GM18861 (cell line): Measurements from ENCODE around the gene OR4N5.
"Not testable (repeated sequence)": the region's sequence is repeated elsewhere in the genome, so short reads cannot be mapped to it uniquely, and the experiment has no call there.

Source experiments
- ATAC-seq: cut with Tn5 transposase; IDR thresholded peaks from one replicate; pipeline ENCODE4 v1.9.1; 2021; ENCODE audit not compliant: unreplicated experiment

OR4N5 gene

GRCh38 chr14:20138520-20138919 is at the start of gene OR4N5:
Gene OR4N5 (plus strand): TSS chr14:20138820. CDS start chr14:20143736, 4,916 bp downstream.
- no peak for ATAC-seq

- ATAC-seq, result no peak
These were observed 46.6 kb upstream of the OR4N5 start for GRCh38 chr14:20092050-20092449.

- no peak for ATAC-seq
These were observed 45.2 kb upstream of the OR4N5 start for GRCh38 chr14:20093442-20093841.

DNA sequence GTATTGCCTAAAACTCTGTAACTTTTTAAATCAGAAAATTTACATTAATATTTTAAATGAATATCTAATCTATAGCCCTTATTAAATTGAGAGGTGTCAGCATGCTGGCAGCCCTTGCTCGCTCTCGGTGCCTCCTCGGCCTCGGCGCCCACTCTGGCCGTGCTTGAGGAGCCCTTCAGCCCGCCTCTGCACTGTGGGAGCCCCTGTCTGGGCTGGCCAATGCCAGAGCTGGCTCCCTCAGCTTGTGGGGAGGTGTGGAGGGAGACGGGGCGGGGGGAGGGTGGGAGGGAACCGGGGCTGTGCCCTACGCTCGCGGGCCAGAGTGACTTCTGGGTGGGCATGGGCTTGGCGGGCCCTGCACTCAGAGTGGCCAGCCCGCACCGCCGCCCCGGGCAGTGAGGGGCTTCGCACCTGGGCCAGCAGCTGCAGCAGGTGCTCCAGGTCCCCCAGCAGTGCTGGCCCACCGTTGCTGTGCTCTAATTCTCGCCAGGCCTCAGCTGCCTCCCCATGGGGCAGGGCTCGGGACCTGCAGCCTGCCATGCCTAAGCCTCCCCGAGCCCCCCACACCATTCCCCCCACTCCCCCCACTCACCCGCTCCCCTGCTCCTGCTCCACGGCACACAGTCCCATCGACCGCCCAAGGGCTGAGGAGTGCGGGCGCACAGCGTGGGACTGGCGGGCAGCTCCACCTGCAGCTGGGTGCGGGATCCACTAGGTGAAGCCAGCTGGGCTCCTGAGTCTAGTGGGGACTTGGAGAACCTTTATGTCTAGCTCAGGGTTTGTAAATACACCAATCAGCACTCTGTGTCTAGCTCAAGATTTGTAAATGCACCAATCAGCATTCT is 39.5 kb upstream of the OR4N5 start:
- not testable (repeated sequence) for ATAC-seq

GRCh38 chr14:20110438-20110837 is 28.2 kb upstream of the OR4N5 start, which contains the start of gene OR4K17:
Gene OR4K17 (plus strand): TSS chr14:20110739. CDS start chr14:20117500, 6,761 bp downstream.
- ATAC-seq, result no peak

GRCh38 chr14:20112321-20112720 is 26.3 kb upstream of the OR4N5 start:
- no peak for ATAC-seq

DNA sequence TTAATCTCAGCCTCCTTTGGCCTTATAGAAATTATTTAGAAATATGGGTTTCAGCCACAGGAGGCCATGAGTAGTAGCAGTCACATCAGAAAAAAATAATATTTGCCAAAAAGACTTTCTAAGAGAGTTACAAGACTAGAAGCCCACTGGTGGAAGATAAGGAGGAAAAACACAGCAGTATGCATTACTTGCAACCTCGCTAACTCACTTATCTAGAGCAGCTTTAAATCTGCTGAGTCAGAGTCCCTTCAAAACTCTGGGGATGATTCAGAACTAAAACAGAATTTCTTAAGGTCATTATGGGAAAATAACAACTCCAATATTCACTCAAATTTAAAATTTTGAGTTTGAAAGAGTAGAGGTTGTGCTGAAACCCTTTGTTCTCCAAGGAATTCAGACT is 21.9 kb upstream of the OR4N5 start:
- no peak for ATAC-seq

DNA sequence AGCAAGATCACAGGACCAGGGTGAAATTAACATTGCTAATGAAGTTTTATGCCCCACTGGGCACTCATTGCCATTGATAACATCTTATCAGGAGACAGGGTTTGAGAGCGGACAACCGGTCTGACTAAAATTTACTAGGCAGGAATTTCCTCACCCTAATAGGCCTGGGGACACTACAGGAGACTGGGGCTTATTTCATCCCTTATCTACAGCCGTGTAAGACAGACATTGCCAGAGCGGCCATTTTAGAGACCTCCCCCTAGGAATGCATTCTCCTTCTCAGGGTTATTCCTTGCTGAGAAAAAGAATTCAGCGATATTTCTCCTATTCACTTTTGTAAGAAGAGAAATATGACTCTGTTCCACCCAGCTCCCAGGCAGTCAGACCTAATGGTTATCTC is 19.8 kb upstream of the OR4N5 start:
- ATAC-seq, result no peak

DNA sequence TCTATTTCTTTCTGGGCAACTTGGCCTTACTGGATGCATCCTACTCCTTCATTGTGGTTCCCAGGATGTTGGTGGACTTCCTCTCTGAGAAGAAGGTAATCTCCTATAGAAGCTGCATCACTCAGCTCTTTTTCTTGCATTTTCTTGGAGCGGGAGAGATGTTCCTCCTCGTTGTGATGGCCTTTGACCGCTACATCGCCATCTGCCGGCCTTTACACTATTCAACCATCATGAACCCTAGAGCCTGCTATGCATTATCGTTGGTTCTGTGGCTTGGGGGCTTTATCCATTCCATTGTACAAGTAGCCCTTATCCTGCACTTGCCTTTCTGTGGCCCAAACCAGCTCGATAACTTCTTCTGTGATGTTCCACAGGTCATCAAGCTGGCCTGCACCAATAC is 5.3 kb downstream of the OR4N5 start:
- ATAC-seq, result no peak

- no peak for ATAC-seq
These were observed 6.2 kb downstream of the OR4N5 start for GRCh38 chr14:20144820-20145219.

- no peak for ATAC-seq
These were observed 25.8 kb downstream of the OR4N5 start for GRCh38 chr14:20164462-20164861.

DNA sequence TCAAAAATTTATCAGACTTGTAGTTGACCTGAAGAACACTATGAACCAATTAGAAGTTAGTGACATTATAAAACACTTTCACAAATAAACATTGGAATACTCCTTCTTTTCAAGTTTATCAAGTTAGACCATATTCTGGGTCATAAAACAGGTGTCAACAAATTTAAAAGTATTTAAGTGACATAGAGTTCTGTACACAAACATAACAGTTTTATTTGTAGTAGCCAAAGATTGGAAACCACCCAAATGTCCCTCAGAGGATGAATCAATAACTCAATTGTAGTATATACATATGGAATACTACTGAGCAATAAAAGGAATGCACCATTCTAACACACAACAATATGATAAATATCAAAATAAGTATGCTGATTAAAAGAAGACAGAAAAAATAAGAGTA is 28.5 kb downstream of the OR4N5 start:
- no peak for ATAC-seq

DNA sequence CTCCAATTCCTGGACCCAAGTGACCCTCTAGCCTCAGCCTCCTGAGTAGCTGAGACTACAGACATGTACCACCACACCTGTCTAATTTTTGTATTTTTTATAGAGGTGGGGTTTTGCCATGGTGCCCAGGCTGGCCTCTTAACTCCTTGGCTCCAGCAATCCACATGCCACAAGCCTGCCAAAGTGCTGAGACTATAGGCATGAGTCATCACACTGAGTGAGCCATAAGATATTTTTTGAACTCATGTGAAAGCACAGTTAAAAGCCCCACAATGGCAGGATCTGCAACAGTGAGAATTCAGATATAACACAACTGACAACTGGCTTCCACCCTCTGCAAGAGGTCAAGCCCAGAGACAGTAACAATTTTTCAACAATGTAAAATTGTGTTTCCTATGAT is 31.2 kb downstream of the OR4N5 start:
- ATAC-seq, result not testable (repeated sequence)

GRCh38 chr14:20174205-20174604 is 35.6 kb downstream of the OR4N5 start:
- ATAC-seq, result not testable (repeated sequence)

DNA sequence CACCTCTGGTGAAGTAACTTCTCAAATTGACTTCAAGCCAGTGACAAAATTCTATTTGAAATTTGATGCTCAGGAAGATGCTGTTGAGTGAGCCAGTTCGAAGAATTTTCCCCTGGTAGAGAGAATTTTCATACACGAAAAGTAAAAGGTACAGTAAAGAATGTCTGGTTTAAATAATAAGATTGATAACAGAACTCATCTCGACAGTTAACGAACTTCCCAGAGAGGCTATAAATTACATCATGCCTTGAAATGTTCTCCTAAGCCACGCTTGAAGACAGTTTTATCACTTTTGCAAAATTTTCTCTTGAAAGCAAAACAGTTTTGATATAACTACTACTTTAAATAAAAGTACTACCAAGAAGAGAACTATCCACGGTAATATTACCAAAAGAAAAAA is 37.7 kb downstream of the OR4N5 start:
- no peak for ATAC-seq

- no peak for ATAC-seq
These were observed 38.9 kb downstream of the OR4N5 start for GRCh38 chr14:20177433-20177974.

DNA sequence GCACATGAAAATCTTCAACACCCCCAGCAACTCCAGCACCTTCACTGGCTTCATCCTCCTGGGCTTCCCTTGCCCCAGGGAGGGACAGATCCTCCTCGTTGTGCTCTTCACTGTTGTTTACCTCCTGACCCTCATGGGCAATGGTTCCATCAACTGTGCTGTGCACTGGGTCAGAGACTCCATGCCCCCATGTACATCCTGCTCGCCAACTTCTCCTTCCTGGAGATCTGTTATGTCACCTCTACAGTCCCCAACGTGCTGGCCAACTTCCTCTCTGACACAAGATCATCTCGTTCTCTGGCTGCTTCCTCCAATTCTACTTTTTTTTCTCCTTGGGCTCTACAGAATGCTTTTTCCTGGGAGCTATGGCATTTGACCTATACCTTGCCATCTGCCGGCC is 40.6 kb downstream of the OR4N5 start:
- no peak for ATAC-seq

GRCh38 chr14:20179880-20180279 is 41.3 kb downstream of the OR4N5 start:
- no peak for ATAC-seq

GRCh38 chr14:20180486-20180885 is 41.9 kb downstream of the OR4N5 start:
- no peak for ATAC-seq

GRCh38 chr14:20184181-20184580 is 45.6 kb downstream of the OR4N5 start:
- no peak for ATAC-seq

- ATAC-seq, result no peak
These were observed 52.0 kb downstream of the OR4N5 start, which contains the start of gene OR11G2 for GRCh38 chr14:20190596-20190995. Gene OR11G2 (plus strand): TSS chr14:20190896. CDS start chr14:20197438, 6,542 bp downstream.

- no peak for ATAC-seq
These were observed 52.8 kb downstream of the OR4N5 start for GRCh38 chr14:20191396-20191795.
